HG02970 (cell line): ENCODE results near the gene SASH1.

Experiments
- ATAC-seq: cut with Tn5 transposase; IDR thresholded peaks from one replicate; pipeline ENCODE4 v1.9.1; 2021; ENCODE audit warnings: mild to moderate bottlenecking, moderate library complexity, moderate number of reproducible peaks; ENCODE audit not compliant: unreplicated experiment, low FRiP score

The SASH1 gene

GRCh38 chr6:148396926-148397325, 54.3 kb downstream of the SASH1 start:
- ATAC-seq: no peak

- ATAC-seq: no peak
Measured at GRCh38 chr6:148398244-148398643, 55.6 kb downstream of the SASH1 start.

GRCh38 chr6:148398678-148399077, 56.0 kb downstream of the SASH1 start:
- ATAC-seq: no peak

GRCh38 chr6:148401571-148401970, 58.9 kb downstream of the SASH1 start:
- ATAC-seq: no peak

GRCh38 chr6:148404456-148405054, 61.9 kb downstream of the SASH1 start:
- ATAC-seq: no peak

GRCh38 chr6:148405894-148406293, 63.3 kb downstream of the SASH1 start:
- ATAC-seq: no peak

- ATAC-seq: no peak
Measured at GRCh38 chr6:148406579-148407371, 64.1 kb downstream of the SASH1 start.

GRCh38 chr6:148407372-148407771, 64.7 kb downstream of the SASH1 start:
- ATAC-seq: no peak

- no peak for ATAC-seq
Measured at GRCh38 chr6:148413321-148414091, 70.9 kb downstream of the SASH1 start.

- ATAC-seq: no peak
Measured at GRCh38 chr6:148414092-148414489, 71.5 kb downstream of the SASH1 start.

GRCh38 chr6:148414836-148415235, 72.2 kb downstream of the SASH1 start:
- no peak for ATAC-seq

- no peak for ATAC-seq
Measured at GRCh38 chr6:148415511-148416260, 73.0 kb downstream of the SASH1 start.

- no peak for ATAC-seq
Measured at GRCh38 chr6:148416330-148416965, 73.8 kb downstream of the SASH1 start.

- ATAC-seq: no peak
Measured at GRCh38 chr6:148417045-148417444, 74.4 kb downstream of the SASH1 start.

GRCh38 chr6:148419430-148419829, 76.8 kb downstream of the SASH1 start:
- no peak for ATAC-seq

- no peak for ATAC-seq
Measured at GRCh38 chr6:148422085-148422484, 79.4 kb downstream of the SASH1 start.

- no peak for ATAC-seq
Measured at GRCh38 chr6:148423133-148423532, 80.5 kb downstream of the SASH1 start.

GRCh38 chr6:148423601-148424270, 81.1 kb downstream of the SASH1 start:
- no peak for ATAC-seq

- ATAC-seq: no peak
Measured at GRCh38 chr6:148425443-148425842, 82.8 kb downstream of the SASH1 start.
